Measurements from ENCODE around the gene WWC2. TPM values are rescaled to one million over a fixed set of nuclear protein-coding genes. Genes with fewer than 3 reads are reported as not detected.

WWC2 gene
- total RNA-seq, 4 donors from 2014 or later = 11.2 to 14.7 (median 12.4) TPM

- TF ChIP-seq POLR2A (IDR thresholded peaks at IDR 0.05) (no peak), CTCF (IDR thresholded peaks at IDR 0.05) (no peak)
- intact Hi-C loops (cut with DNase I; ENCODE audit: low total_unique reads) = no loop called here
- 46 to 50% methylated on average over 2 of the region's 2 CpGs for WGBS, 2 donors
- no peak for DNase-seq (ENCODE audit: low spot score in 2 of 2)
- no peak overlapping the region for H3K4me3 ChIP-seq (ENCODE audit: low read depth, poor library complexity, severe bottlenecking)
These were observed 106.1 kb downstream of the WWC2 start for GRCh38 chr4:183205193-183205592.

GRCh38 chr4:183205709-183206108 lies 106.7 kb downstream of the WWC2 start:
- intact Hi-C loops (cut with DNase I; ENCODE audit: low total_unique reads) = no loop called here
- no peak overlapping the region for H3K4me3 ChIP-seq (ENCODE audit: low read depth, poor library complexity, severe bottlenecking)
- TF ChIP-seq CTCF (IDR thresholded peaks at IDR 0.05) (no peak), POLR2A (IDR thresholded peaks at IDR 0.05) (no peak)
- WGBS, 2 donors = 87 to 90% methylated on average over 4 of the region's 4 CpGs
- DNase-seq (ENCODE audit: low spot score in 2 of 2) = no peak

- no peak for DNase-seq (ENCODE audit: low spot score in 2 of 2)
- TF ChIP-seq POLR2A (IDR thresholded peaks at IDR 0.05) = no peak
- no peak for TF ChIP-seq CTCF (IDR thresholded peaks at IDR 0.05)
- 92 to 97% methylated on average over 8 of the region's 8 CpGs for WGBS, 2 donors
- intact Hi-C loops (cut with DNase I; ENCODE audit: low total_unique reads) = no loop called here
- H3K4me3 ChIP-seq (ENCODE audit: low read depth, poor library complexity, severe bottlenecking) = no peak overlapping the region
These were observed 112.5 kb downstream of the WWC2 start for GRCh38 chr4:183211533-183211932.

DNA sequence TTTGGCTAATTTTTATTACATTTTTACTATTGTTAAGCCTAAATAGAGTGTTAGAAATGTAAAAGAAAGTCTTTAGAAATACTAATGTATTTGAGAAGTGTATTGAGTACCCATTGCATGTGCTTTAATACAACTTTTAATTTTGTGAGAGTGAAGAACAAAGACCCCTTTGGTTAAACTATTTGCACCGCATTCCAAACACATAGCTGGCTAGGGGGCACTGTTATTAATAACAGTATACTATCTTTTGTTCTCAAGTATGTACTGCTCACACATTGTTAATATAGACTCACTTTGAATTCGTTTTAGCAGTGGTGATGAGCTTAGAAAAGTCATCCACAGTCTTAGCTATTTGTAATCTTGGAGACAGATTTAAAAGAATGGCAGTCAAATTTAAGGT lies 114.9 kb downstream of the WWC2 start:
- intact Hi-C loops (cut with DNase I; ENCODE audit: low total_unique reads) = no loop called here
- H3K4me3 ChIP-seq (ENCODE audit: low read depth, poor library complexity, severe bottlenecking) = no peak overlapping the region
- 81 to 85% methylated on average over 2 of the region's 2 CpGs for WGBS, 2 donors
- TF ChIP-seq CTCF (IDR thresholded peaks at IDR 0.05) = no peak
- TF ChIP-seq POLR2A (IDR thresholded peaks at IDR 0.05) = no peak
- no peak for DNase-seq (ENCODE audit: low spot score in 2 of 2)

GRCh38 chr4:183214912-183215488 lies 115.9 kb downstream of the WWC2 start:
- 92% methylated on average over 4 of the region's 4 CpGs for WGBS, 2 donors
- intact Hi-C loops (cut with DNase I; ENCODE audit: low total_unique reads) = no loop called here
- no peak overlapping the region for H3K4me3 ChIP-seq (ENCODE audit: low read depth, poor library complexity, severe bottlenecking)
- no peak for DNase-seq (ENCODE audit: low spot score in 2 of 2)
- no peak for TF ChIP-seq CTCF (IDR thresholded peaks at IDR 0.05)
- TF ChIP-seq POLR2A (IDR thresholded peaks at IDR 0.05) = no peak

DNA sequence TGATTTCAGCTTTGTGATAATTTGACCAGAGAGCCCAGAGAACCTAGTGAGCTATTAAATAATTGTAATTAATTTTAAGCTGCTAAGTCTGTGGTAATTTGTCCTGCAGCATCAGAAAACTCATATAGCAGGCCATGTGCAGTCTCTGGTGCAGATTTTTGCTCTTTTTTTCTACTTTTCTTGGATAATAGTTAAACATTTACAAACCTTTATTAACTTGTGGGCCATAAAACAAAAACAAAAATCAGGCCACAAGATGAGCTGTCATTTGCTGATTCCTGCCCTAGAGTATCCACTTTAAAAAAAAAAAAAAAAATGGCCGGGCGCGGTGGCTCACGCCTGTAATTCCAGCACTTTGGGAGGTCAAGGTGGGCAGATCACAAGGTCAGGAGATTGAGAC lies 121.2 kb downstream of the WWC2 start:
- H3K4me3 ChIP-seq (ENCODE audit: low read depth, poor library complexity, severe bottlenecking) = no peak overlapping the region
- intact Hi-C loops (cut with DNase I; ENCODE audit: low total_unique reads) = no loop called here
- TF ChIP-seq POLR2A (IDR thresholded peaks at IDR 0.05) (no peak), CTCF (IDR thresholded peaks at IDR 0.05) (no peak)
- no peak for DNase-seq (ENCODE audit: low spot score in 2 of 2)
- 90 to 98% methylated on average over 4 of the region's 4 CpGs for WGBS, 2 donors
